ENCODE results near the gene SRCIN1.
"Not testable (repeated sequence)": the region's sequence is repeated elsewhere in the genome, so short reads cannot be mapped to it uniquely, and the experiment has no call there.

DNA sequence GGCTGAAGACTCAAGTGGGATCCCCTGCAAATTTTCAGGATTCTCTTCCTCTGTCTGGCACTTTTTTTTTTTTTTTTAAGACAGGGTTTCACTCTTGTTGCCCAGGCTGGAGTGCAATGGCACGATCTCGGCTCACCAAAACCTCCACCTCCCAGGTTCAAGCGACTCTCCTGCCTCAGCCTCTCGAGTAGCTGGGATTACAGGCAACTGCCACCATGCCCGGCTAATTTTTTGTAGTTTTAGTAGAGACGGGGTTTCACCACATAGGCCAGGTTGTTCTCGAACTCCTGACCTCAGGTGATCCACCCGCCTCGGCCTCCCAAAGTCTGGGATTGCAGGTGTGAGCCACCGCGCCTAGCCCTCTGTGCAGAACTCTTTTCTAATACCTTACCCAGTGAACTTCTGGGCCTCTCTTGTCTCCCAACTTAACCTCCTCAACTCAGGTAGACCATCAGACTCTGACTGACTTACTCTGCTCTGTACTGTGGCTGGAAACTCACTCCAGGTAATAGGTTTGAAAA, 45.0 kb upstream of the SRCIN1 start:
- TF ChIP-seq, protein P1, sequence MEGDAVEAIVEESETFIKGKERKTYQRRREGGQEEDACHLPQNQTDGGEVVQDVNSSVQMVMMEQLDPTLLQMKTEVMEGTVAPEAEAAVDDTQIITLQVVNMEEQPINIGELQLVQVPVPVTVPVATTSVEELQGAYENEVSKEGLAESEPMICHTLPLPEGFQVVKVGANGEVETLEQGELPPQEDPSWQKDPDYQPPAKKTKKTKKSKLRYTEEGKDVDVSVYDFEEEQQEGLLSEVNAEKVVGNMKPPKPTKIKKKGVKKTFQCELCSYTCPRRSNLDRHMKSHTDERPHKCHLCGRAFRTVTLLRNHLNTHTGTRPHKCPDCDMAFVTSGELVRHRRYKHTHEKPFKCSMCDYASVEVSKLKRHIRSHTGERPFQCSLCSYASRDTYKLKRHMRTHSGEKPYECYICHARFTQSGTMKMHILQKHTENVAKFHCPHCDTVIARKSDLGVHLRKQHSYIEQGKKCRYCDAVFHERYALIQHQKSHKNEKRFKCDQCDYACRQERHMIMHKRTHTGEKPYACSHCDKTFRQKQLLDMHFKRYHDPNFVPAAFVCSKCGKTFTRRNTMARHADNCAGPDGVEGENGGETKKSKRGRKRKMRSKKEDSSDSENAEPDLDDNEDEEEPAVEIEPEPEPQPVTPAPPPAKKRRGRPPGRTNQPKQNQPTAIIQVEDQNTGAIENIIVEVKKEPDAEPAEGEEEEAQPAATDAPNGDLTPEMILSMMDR (IDR thresholded peaks at IDR 0.05; ENCODE audit: low read depth, low read length) = not testable (repeated sequence)
- TF ChIP-seq, protein P2, sequence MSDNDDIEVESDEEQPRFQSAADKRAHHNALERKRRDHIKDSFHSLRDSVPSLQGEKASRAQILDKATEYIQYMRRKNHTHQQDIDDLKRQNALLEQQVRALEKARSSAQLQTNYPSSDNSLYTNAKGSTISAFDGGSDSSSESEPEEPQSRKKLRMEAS (IDR thresholded peaks at IDR 0.05; ENCODE audit: low read depth, low read length) = not testable (repeated sequence)
- not testable (repeated sequence) for TF ChIP-seq POLR2A (IDR thresholded peaks at IDR 0.05; ENCODE audit: extremely low read depth, insufficient read length); MYC (IDR thresholded peaks at IDR 0.05; ENCODE audit: low read depth, low read length)

All from NB4 (cell line).